Muscle of leg (tissue), 11 donors: ENCODE results near the gene AQP1. TPM values are rescaled to one million over a fixed set of nuclear protein-coding genes. Genes with fewer than 3 reads are reported as not detected.
A peak's percentile ranks its signal among the peaks of the same experiment; 100 is the strongest.

ENCODE experiments used
- DNase-seq: peaks from one replicate; pipeline ENCODE4 v3.0.0; 2013
- H3K27ac ChIP-seq: one replicate; pipeline ENCODE4 v1.5.1; 2013; ENCODE audit warnings: mild to moderate bottlenecking, low read length, control low read depth
- H3K27me3 ChIP-seq: one replicate; pipeline ENCODE4 v1.6.1; 2013; ENCODE audit warnings: low read length; ENCODE audit not compliant: control insufficient read depth, insufficient read depth
- H3K36me3 ChIP-seq: one replicate; pipeline ENCODE4 v1.6.1; 2013; ENCODE audit warnings: low read length; ENCODE audit not compliant: control insufficient read depth, insufficient read depth
- H3K4me1 ChIP-seq: one replicate; pipeline ENCODE4 v1.6.1; 2013; ENCODE audit warnings: low read length; ENCODE audit not compliant: control insufficient read depth, insufficient read depth
- H3K4me3 ChIP-seq: one replicate; pipeline ENCODE4 v1.5.1; 2013; ENCODE audit warnings: low read length, control low read depth
- H3K9me3 ChIP-seq: replicated peaks from 2 replicates; pipeline ENCODE4 v1.6.1; 2013; ENCODE audit warnings: low read depth, low read length; ENCODE audit not compliant: control insufficient read depth
- WGBS: methylation state at CpG from one replicate; pipeline ENCODE4 v1.1.5; 2013; ENCODE audit warnings: missing lambda C conversion rate; ENCODE audit not compliant: insufficient coverage; 5-methylcytosine and 5-hydroxymethylcytosine counted together
- polyA plus RNA-seq, 8 donors: library from polyadenylated mRNA; unstranded; fragments of 120-200 nt; gene quantifications; one replicate each; pipeline versions ENCODE4 v1.2.1 to v1.2.3, GENCODE V29; 2013; ENCODE audit warnings: inconsistent platforms in 1 of 8, low replicate concordance in 1 of 8; ENCODE audit not compliant: insufficient read length in 8 of 8, insufficient read depth in 1 of 8
- total RNA-seq: library from RNA; stranded (reverse); fragments of 120-200 nt; gene quantifications from one replicate; pipeline ENCODE4 v1.2.4, GENCODE V29; 2013

AQP1 gene
- total and polyA plus RNA-seq, 9 donors = 76.5 to 109 (median 87.6) TPM

GRCh38 chr7:30969604-30969970, 57.9 kb downstream of the AQP1 start:
- Histone ChIP-seq H3K27me3 (peaks cover 12% of the 10 kb centered on the region), H3K9me3 (no peaks in the 10 kb centered on the region), H3K36me3 (no peaks in the 10 kb centered on the region), H3K27ac (no peak overlapping the region), H3K4me1 (peaks cover 4% of the 10 kb centered on the region), H3K4me3 (no peak overlapping the region)
- no peak for DNase-seq
- no CpG with 5 or more reads among the region's 1 CpG for whole genome bisulfite sequencing

GRCh38 chr7:30970074-30970473, 58.4 kb downstream of the AQP1 start:
- H3K27ac ChIP-seq = no peak overlapping the region
- 79% methylated on average over 3 of the region's 5 CpGs for WGBS
- peaks cover 11% of the 10 kb centered on the region for H3K27me3 ChIP-seq
- H3K4me1 ChIP-seq = peaks cover 4% of the 10 kb centered on the region
- H3K4me3 ChIP-seq = no peak overlapping the region
- no peaks in the 10 kb centered on the region for H3K36me3 ChIP-seq
- H3K9me3 ChIP-seq = no peaks in the 10 kb centered on the region
- DNase-seq = no peak

GRCh38 chr7:30970594-30971094, 59.0 kb downstream of the AQP1 start:
- H3K36me3 ChIP-seq = no peaks in the 10 kb centered on the region
- H3K9me3 ChIP-seq = no peaks in the 10 kb centered on the region
- H3K4me1 ChIP-seq = peaks cover 4% of the 10 kb centered on the region
- 25% methylated on average over 3 of the region's 6 CpGs for WGBS
- H3K27ac ChIP-seq = no peak overlapping the region
- peaks cover 11% of the 10 kb centered on the region for H3K27me3 ChIP-seq
- DNase-seq = no peak
- no peak overlapping the region for H3K4me3 ChIP-seq

- H3K36me3 ChIP-seq = no peaks in the 10 kb centered on the region
- H3K27me3 ChIP-seq = peaks cover 11% of the 10 kb centered on the region
- no peak overlapping the region for H3K27ac ChIP-seq
- no peak overlapping the region for H3K4me3 ChIP-seq
- WGBS = 31% methylated on average over 2 of the region's 3 CpGs
- no peaks in the 10 kb centered on the region for H3K9me3 ChIP-seq
- H3K4me1 ChIP-seq = peaks cover 4% of the 10 kb centered on the region
- DNase-seq = no peak
These were observed 59.8 kb downstream of the AQP1 start for GRCh38 chr7:30971440-30971839.

GRCh38 chr7:30971840-30972563, 60.3 kb downstream of the AQP1 start:
- H3K9me3 ChIP-seq = no peaks in the 10 kb centered on the region
- no peak for DNase-seq
- H3K36me3 ChIP-seq = no peaks in the 10 kb centered on the region
- H3K27ac ChIP-seq = no peak overlapping the region
- whole genome bisulfite sequencing = 34% methylated on average over 7 of the region's 15 CpGs
- peaks cover 11% of the 10 kb centered on the region for H3K27me3 ChIP-seq
- peaks cover 4% of the 10 kb centered on the region for H3K4me1 ChIP-seq
- no peak overlapping the region for H3K4me3 ChIP-seq

GRCh38 chr7:30973292-30973691, 61.6 kb downstream of the AQP1 start:
- Histone ChIP-seq H3K4me1 (peaks cover 4% of the 10 kb centered on the region), H3K4me3 (no peak overlapping the region), H3K9me3 (no peaks in the 10 kb centered on the region), H3K36me3 (no peaks in the 10 kb centered on the region), H3K27me3 (peaks cover 15% of the 10 kb centered on the region), H3K27ac (no peak overlapping the region)
- DNase-seq = no peak
- 47% methylated on average over 3 of the region's 3 CpGs for WGBS

GRCh38 chr7:30973791-30974604, 62.3 kb downstream of the AQP1 start:
- 93% methylated on average over 14 of the region's 18 CpGs for WGBS
- Histone ChIP-seq H3K9me3 (no peaks in the 10 kb centered on the region), H3K27me3 (peaks cover 15% of the 10 kb centered on the region), H3K36me3 (no peaks in the 10 kb centered on the region), H3K4me3 (no peak overlapping the region), H3K27ac (no peak overlapping the region), H3K4me1 (peaks cover 4% of the 10 kb centered on the region)
- DNase-seq = no peak

GRCh38 chr7:30974605-30975255, 63.1 kb downstream of the AQP1 start:
- peaks cover 15% of the 10 kb centered on the region for H3K27me3 ChIP-seq
- H3K4me3 ChIP-seq = no peak overlapping the region
- peak; percentile 57 for DNase-seq
- no peak overlapping the region for H3K27ac ChIP-seq
- no peaks in the 10 kb centered on the region for H3K9me3 ChIP-seq
- no peaks in the 10 kb centered on the region for H3K36me3 ChIP-seq
- 23% methylated on average over 6 of the region's 7 CpGs for WGBS
- H3K4me1 ChIP-seq = peaks cover 4% of the 10 kb centered on the region
